HK-2 (cell line): ENCODE results near the gene COL25A1.

ENCODE experiments used
- DNase-seq: peaks from one replicate; pipeline ENCODE4 v3.0.0-alpha.2; 2018; ENCODE audit not compliant: unreplicated experiment

The COL25A1 gene

GRCh38 chr4:108820492-108821350 is 481.7 kb downstream of the COL25A1 start:
- DNase-seq: no peak

- no peak for DNase-seq
Measured at GRCh38 chr4:108814326-108814725, 488.1 kb downstream of the COL25A1 start.

- no peak for DNase-seq
Measured at GRCh38 chr4:108813261-108813660, 489.2 kb downstream of the COL25A1 start.

GRCh38 chr4:108811486-108811885 is 491.0 kb downstream of the COL25A1 start:
- DNase-seq: no peak

GRCh38 chr4:108810087-108810486 is 492.4 kb downstream of the COL25A1 start:
- no peak for DNase-seq

- DNase-seq: no peak
Measured at GRCh38 chr4:108804648-108805273, 497.7 kb downstream of the COL25A1 start.

- DNase-seq: no peak
Measured at GRCh38 chr4:108799306-108799705, 503.2 kb downstream of the COL25A1 start.

GRCh38 chr4:108796173-108796572 is 506.3 kb downstream of the COL25A1 start:
- DNase-seq: no peak

- DNase-seq: no peak
Measured at GRCh38 chr4:108795733-108796132, 506.7 kb downstream of the COL25A1 start.

GRCh38 chr4:108794136-108794535 is 508.3 kb downstream of the COL25A1 start:
- no peak for DNase-seq

- DNase-seq: no peak
Measured at GRCh38 chr4:108793415-108793814, 509.0 kb downstream of the COL25A1 start.

- DNase-seq: no peak
Measured at GRCh38 chr4:108788731-108789130, 513.7 kb downstream of the COL25A1 start.

GRCh38 chr4:108787724-108788123 is 514.7 kb downstream of the COL25A1 start:
- DNase-seq: no peak

- DNase-seq: no peak
Measured at GRCh38 chr4:108787106-108787505, 515.4 kb downstream of the COL25A1 start.

- DNase-seq: no peak
Measured at GRCh38 chr4:108786351-108786750, 516.1 kb downstream of the COL25A1 start.

GRCh38 chr4:108783665-108784463 is 518.6 kb downstream of the COL25A1 start:
- DNase-seq: no peak

- no peak for DNase-seq
Measured at GRCh38 chr4:108779958-108780357, 522.5 kb downstream of the COL25A1 start.

- DNase-seq: no peak
Measured at GRCh38 chr4:108777388-108777787, 525.1 kb downstream of the COL25A1 start.

- DNase-seq: no peak
Measured at GRCh38 chr4:108775921-108776320, 526.5 kb downstream of the COL25A1 start.

- no peak for DNase-seq
Measured at GRCh38 chr4:108774809-108775530, 527.5 kb downstream of the COL25A1 start.

GRCh38 chr4:108772402-108772801 is 530.1 kb downstream of the COL25A1 start:
- no peak for DNase-seq

GRCh38 chr4:108766058-108766457 is 536.4 kb downstream of the COL25A1 start:
- DNase-seq: no peak
